ENCODE results near the gene TET3.

The TET3 gene

DNA sequence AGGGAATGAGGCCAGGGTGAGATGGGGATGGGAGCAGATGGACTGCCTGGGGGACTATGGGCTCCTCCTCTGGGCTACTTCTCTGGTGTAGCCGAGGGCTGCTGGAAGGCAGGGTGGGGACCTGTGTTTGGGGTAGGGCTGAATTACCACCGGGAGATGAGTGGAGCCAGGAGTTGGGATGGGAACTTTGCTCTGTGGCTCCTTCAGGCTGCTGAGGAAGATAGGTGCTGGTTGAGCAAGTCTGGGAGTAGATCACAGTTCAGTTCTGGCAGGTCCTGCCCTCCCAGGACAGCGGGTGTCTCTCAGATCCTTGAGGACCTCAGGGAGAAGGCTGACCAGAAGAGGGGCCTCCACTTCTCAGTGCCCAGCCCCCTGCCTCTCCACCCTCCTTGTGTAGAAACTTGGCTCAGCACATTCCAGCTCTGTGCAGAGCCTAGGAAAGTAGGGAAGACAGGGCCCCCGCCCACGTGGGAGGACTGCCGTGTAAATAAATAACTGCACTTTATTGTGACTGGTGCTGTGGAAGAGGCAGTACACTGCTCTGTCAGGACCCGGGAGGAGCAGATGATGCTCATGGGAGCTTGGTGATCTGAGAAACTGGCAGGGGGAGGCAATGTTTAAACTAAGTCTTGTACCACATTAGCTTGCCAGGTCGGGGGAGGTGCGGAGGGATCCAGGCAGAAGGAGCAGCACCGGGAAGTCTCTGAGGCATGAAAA is 15.3 kb downstream of the TET3 start:
- no peak overlapping the region for H3K4me3 ChIP-seq (ENCODE audit: low read length)
- TF ChIP-seq ZNF274 (IDR thresholded peaks at IDR 0.05; ENCODE audit: low read depth, low read length) = no peak

DNA sequence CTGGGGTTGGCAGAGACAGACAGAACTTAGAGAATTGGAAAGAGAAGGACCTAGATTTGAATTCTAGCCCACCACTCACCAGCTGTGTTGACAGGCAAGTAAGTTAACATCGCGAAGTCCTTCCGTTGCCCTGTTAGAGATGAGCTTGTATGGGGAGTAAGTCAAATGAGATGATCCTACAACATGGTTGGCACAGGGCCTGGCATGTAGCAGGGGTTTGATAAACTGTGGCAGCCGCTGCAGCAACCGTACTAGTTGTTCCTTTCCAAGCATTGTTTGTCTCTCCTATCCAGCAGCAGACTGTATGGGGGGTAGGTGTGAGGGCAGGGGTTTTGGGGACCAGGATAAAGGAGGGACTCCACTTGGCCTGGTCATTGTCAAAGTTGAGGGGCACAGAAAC is 16.0 kb downstream of the TET3 start:
- TF ChIP-seq ZNF274 (IDR thresholded peaks at IDR 0.05; ENCODE audit: low read depth, low read length) = no peak
- no peak overlapping the region for H3K4me3 ChIP-seq (ENCODE audit: low read length)

DNA sequence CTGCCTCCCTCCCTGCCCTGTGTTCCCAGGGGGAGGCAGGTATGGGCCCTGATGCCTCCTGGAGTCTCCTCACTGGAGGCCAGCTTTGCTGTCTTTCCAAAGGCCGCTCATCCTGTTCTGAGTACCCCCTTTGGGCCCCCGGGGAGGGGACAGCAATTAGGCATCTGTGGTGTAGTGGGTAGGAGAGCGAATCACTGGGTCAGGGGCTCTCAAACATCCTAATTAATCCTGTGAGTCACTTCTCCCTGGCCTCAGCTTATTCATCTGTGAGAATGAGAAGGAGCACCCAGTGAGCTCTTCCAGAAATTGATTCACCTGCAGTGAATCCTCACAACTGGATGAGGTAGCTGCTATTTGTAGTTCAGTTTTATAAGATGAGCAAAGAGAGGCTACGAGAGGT is 16.4 kb downstream of the TET3 start:
- H3K4me3 ChIP-seq (ENCODE audit: low read length) = no peak overlapping the region
- TF ChIP-seq ZNF274 (IDR thresholded peaks at IDR 0.05; ENCODE audit: low read depth, low read length) = no peak

DNA sequence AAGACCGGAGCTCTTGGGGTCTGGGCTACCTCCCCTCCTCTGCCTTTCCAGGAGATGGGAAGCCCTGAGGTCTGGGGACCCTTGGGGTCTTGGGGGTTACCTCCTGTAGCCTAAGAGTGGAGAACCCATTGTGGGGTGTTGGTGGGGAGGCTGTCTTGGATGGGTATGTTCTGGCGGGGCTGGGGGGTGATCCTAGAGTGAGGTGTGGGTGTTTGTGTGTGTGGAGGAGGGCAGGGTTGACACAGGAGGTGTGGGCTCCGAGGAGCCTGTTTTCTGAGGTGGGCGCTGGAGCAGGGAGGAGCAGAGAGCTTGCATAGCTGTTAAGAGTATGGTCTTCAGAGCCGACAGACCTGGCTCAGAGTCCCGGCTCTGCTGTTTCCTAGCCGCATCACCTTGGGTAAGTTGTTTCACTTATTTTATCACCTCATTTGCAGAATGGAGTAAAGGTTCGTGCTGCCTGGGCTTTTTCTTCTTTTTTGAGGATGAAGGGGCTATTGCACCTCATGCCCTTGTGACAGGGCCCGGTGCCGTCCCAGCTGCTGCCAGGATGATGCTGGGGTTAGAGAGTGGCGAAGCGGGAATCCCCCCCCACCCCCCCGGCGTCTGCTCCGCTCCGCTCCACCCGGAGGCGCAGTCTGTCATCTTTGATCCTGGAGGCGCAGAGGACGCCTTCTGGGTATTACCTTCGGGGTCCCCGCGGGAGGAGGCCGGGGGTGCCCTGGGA is 17.2 kb downstream of the TET3 start:
- TF ChIP-seq ZNF274 (IDR thresholded peaks at IDR 0.05; ENCODE audit: low read depth, low read length) = no peak
- peak overlapping the region; percentile 47; the same call in 1 of the 2 replicates for H3K4me3 ChIP-seq (ENCODE audit: low read length)

DNA sequence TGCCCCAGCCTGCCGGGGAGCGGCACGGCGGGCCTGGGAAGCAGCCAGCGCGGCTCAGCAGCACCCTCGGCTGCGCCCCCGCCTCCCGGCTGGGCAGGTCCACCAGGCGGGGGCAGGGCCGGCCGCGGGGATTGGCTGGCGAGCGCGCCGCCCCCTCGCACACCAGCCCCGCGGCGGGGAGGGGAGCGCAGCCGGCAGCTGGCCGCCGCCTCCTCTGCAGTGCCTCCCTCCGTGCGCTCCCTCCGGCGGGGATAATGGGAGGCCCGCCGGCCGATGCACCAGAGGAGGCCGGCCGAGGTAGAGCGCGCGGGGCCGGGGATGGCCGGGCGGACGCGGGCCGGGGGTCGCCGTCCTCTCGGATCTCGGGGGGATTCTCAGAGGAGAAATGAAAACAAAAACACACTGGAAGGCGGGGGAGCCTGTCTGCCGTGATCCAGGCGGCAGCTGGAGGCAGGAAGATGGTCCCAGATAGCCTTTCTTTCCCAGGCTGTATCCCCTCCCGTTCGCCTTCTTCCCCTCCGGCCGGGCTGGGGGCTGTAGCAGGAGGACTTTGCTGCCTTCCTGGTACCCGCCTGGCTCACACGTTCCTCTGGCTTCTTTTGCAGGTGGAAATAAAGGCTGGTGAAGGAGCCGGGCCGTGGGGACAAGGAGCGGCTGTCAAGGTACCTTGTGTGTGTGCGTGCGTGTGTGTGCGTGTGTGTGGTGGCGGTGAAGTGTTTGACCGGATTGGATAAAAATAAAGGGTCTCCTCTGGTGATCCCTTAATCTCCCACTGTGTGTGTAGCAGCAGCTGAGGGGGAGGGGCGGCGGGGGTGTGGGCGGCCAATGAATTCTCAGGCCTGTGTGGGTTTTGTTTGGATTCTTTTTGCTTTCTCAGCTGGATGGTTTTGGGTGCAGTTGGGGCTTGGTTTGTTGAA is 18.1 kb downstream of the TET3 start:
- H3K4me3 ChIP-seq (ENCODE audit: low read length) = peak overlapping the region; percentile 60
- no peak for TF ChIP-seq ZNF274 (IDR thresholded peaks at IDR 0.05; ENCODE audit: low read depth, low read length)

DNA sequence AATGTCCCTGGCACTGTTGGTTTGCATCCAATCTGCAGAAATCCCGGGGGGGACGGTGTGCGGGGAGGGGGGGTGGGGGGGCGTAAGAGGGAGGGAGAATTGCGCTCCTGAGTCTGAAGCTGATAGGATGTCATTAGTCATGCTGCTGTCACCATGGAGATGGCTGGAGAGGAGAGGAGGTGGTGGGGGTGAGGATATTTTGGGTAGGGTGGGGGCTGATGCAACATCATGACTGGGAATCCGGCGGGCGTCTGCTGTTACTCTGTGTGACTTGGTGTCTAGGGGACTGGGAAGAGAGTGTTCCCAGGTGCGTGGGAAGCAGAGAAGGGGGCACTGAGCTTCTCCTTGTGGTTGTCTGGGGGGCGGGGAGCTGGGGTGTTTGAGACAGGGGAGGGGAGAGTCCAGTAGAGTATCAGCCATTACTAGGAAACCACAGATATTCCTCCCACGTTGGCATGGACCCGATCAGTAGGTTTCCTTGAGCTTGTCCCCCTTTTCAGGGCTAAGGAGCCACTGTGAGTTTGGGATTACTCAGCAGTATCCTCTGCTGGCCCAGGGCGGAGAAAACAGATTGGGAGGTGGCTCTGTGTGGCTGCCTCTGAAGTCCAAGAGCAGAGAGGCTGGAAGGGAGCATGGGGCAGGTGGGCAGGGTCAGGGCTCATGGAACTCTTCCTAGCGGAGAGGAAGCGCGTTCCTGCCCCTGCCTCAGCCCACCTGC is 18.9 kb downstream of the TET3 start:
- TF ChIP-seq ZNF274 (IDR thresholded peaks at IDR 0.05; ENCODE audit: low read depth, low read length) = no peak
- no peak overlapping the region for H3K4me3 ChIP-seq (ENCODE audit: low read length)

DNA sequence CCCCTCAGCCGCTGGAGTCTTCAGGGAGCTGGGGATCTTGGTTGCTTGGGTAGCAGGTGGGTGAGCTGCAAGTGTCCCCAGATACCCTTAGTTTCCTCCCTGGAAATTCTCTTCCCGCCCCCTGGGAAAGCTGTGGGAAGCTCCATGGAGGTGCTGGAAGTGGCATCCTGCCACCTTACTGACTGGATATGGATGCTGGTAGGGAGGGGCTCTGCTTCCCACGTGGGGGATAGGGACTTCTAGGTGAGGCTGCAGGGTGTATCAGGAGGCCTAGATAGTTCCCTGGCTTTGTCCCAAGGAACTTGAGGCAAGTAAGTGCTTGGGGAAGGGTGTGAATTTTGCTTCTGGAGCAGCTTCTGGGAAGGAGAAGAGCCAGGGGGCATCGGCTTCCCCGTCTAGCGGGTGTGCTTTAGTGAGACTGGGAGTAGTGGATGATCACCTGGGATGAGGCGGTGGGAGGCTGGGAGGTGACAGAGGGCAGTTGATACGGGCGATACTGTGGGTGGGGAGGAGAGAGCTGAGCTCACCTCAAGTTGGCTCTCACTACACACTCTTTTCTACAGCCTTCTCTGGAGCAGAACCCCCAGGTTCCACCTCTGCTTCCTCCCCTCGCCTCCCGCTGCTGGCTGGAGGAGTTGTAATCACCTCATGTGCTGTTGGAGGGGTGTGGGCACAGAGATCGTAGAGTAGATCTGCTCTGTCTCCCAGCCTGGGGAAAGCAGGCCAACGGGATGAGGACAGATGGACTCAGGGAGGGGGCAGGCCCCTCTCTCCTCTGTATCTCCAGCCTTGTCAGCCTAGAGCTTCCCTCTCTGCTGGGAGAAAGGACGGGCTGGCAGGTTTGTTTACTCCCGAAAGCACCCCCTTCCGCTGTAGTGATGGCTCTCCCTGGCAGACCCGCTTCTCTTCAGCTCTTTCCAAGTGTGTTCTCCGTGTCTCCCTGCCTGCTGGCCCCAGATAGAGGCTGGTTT is 19.8 kb downstream of the TET3 start:
- no peak overlapping the region for H3K4me3 ChIP-seq (ENCODE audit: low read length)
- no peak for TF ChIP-seq ZNF274 (IDR thresholded peaks at IDR 0.05; ENCODE audit: low read depth, low read length)

DNA sequence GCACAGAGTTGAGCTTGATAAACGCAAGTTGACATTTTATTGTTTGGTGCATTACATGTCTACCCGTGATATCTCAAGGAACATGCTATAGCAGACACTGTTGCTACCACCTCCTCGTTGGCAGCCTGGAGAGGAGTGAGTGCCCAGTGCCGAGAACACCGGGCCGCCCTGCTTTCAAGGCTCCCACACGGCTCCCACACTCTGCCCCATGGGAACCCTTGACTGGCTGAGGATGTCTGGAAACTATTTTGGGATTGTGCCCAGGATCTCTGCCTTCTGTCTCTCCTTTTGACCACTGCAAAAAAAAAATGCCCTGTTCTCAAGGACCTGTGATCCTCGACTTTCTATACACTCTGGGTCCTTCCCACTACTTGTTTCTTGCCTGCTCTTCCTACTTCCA is 21.1 kb downstream of the TET3 start:
- no peak for TF ChIP-seq ZNF274 (IDR thresholded peaks at IDR 0.05; ENCODE audit: low read depth, low read length)
- H3K4me3 ChIP-seq (ENCODE audit: low read length) = no peak overlapping the region

DNA sequence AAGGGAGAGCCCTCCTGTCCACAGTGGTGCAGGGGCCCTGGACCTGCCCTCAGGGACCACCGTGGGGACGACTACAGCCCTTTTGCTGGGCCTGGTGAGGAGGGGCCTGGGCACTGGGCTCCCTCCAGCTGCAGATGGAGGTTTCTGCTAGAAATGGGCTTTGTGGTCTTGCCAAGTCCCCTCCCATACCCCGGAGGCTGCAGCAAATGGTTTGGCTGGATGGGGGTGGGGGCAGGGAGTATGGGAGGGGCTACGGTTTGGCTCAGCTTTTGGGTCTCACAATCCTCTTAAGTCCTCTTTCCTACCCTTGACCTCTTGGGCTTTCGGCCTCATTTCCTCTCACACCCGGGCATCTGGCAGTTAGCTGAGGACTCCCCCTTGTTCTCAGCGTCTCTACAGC is 21.7 kb downstream of the TET3 start:
- no peak overlapping the region for H3K4me3 ChIP-seq (ENCODE audit: low read length)

DNA sequence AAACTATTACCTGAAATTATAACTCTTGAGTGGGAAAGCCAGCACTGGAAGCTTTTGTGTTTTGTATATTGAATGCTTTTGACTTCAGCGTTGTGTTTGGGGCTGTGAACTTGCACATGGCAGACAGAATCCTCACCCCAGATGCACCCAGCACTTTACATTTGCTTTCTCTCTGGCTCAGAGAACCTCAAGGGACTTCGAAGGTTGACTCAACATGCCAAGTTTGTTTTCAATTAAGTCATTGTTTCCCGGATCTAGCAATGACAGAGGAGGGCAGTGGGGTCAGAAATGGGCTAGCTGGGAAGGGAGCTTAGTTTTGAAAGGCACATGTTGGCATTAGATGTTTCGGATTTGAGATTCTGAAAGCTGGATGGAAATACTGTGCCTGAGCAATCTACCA is 22.4 kb downstream of the TET3 start:
- H3K4me3 ChIP-seq (ENCODE audit: low read length) = no peak overlapping the region
- no peak for TF ChIP-seq ZNF274 (IDR thresholded peaks at IDR 0.05; ENCODE audit: low read depth, low read length)

More for the DNA sequence above, 21.7 kb downstream of the TET3 start:
- no peak for TF ChIP-seq ZNF274 (IDR thresholded peaks at IDR 0.05; ENCODE audit: low read depth, low read length)

DNA sequence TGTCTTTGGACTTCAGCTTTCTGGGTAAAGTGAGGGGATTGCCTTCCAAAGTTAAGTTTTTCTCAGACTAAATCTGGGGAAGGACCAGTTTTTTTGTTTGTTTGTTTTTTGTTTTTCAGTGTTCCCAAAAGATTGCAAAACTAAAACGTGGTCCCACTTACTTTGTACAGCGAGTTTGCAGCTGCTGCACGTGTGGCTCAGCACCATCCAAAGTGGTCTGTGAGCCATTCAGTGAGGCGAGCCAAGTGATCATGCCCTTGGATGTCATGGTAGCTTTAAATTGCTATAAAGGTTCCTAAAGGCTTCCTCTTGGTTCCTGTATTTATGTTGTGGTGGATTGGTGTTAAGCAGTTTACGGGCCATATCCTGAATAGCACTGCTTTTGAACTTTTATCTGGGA is 23.0 kb downstream of the TET3 start:
- no peak for TF ChIP-seq ZNF274 (IDR thresholded peaks at IDR 0.05; ENCODE audit: low read depth, low read length)
- H3K4me3 ChIP-seq (ENCODE audit: low read length) = no peak overlapping the region

DNA sequence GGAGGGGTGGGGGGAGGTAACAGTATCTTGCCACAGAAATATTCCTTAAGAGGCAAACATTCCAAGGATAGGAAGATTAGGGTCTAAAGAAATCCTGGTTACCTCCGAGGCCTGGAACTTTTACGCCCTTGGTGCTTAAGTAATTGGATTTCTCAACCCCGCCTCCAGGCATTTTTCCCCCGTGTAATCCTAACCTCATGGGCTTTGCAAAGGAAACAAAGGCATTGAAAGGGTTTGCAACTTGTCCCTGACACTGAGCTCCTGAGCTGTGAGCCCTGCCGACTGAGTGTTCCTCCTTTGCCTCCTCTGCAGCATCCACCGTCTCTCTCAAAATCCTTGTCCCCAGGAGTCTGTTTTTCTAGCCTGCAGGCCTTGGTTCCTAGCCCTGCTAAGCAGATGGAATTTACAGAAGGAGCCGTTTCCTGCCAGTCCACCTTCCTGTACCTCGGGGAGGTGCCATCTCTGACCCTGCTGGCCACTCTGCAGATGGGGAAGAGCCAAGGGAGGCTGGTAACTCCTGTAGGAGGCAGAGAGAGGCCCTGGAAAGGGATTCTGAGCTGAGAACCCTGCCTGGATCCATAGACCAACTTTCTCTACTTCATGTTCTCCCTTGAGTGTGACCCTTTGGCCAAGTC is 24.2 kb downstream of the TET3 start:
- TF ChIP-seq ZNF274 (IDR thresholded peaks at IDR 0.05; ENCODE audit: low read depth, low read length) = no peak

More for the DNA sequence above, 24.2 kb downstream of the TET3 start:
- no peak overlapping the region for H3K4me3 ChIP-seq (ENCODE audit: low read length)
